Gastrocnemius medialis (tissue), 4 donors: ENCODE measurements around the gene VSTM2B.

Source experiments
- CTCF ChIP-seq, 5 experiments: fragments of 450-650 bp in 3 of 5; fragments of 200-600 bp in 2 of 5; sonication (generic) in 2 of 5; IDR thresholded peaks in 4 of 5; conservative IDR thresholded peaks in 1 of 5; 1 replicate in 4 of 5; 2 replicates in 1 of 5; pipeline ENCODE4 v1.5.1; 2016 to 2019; ENCODE audit warnings: antibody characterized with exemption in 5 of 5, mild to moderate bottlenecking in 3 of 5, moderate library complexity in 3 of 5
- POLR2A ChIP-seq, 2 donors: fragments of 450-650 bp; IDR thresholded peaks; one replicate each; pipeline ENCODE4 v1.6.1; 2017; ENCODE audit warnings: antibody characterized with exemption in 2 of 2, mild to moderate bottlenecking in 2 of 2, moderate library complexity in 2 of 2

GRCh38 chr19:29483944-29484581 lies 41.7 kb upstream of the VSTM2B start:
- no peak for TF ChIP-seq CTCF (IDR thresholded peaks at IDR 0.05 in 4 of 5, conservative IDR thresholded peaks at IDR 0.05 in 1 of 5)
- no peak for TF ChIP-seq POLR2A (IDR thresholded peaks at IDR 0.05)
